ENCODE results near the gene CEND1. TPM values are rescaled to one million over a fixed set of nuclear protein-coding genes. Genes with fewer than 3 reads are reported as not detected.

CEND1 gene
- total and polyA plus RNA-seq, 2 of the 13 experiments (the other 11 are each of a cell fraction or from before 2014, with no cell fraction given), result not detected

DNA sequence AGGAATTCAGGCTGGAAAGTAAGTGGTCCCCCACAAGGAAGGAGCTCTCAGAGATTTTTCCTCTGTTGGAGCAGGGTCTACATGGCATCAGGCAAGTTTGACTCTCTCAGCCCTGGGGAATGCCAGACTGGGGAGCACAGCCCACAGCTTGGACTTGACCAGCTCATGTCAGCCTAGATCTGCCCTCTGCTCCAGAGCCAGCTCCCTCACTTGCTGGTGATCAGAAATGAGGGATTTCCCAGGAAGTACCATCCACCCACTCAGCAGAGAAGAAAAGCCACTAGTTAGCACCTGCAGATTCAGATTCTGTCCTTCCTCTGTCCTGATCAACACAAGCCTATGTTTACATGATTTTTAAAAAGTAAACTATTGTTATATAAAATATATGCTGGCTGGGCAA lies 29.7 kb downstream of the CEND1 start:
- POLR2A ChIA-PET, result interaction anchor here (1.0 to 1.5 kb wide), 2 partner anchors 17 to 55 kb away, joined by 3 read pairs; no protein-coding TSS in a partner anchor
- no peak for ATAC-seq
- no peaks in the 10 kb centered on the region for H3K9me3 ChIP-seq (ENCODE audit: low read length)
- H3K79me2 ChIP-seq (ENCODE audit: insufficient read depth, low read length), result peaks cover 10% of the 10 kb centered on the region
- no peaks in the 10 kb centered on the region for H3K4me1 ChIP-seq (ENCODE audit: insufficient read depth, low read length)
- DNase-seq (ENCODE audit: low spot score), result no peak
- no TSS peak for BruUV-seq (replicated peaks)
- CTCF ChIA-PET (ENCODE audit: low intra/inter-chr PET ratio, low total read pairs), result no interaction called here
- H3K27me3 ChIP-seq (ENCODE audit: control insufficient read depth in 1 of 2, insufficient read depth in 2 of 2, low read length in 2 of 2), result no peaks in the 10 kb centered on the region
- TF ChIP-seq PCBP1 (IDR thresholded peaks at IDR 0.05; ENCODE audit: borderline replicate concordance, low read depth, low read length) (no peak), ZNF547 (CRISPR knock-in tag; IDR thresholded peaks at IDR 0.05) (no peak), RFXAP (CRISPR knock-in tag; IDR thresholded peaks at IDR 0.05; ENCODE audit: borderline replicate concordance) (no peak), TBX3 (IDR thresholded peaks at IDR 0.05; ENCODE audit: borderline replicate concordance) (no peak), IRF2 (CRISPR knock-in tag; IDR thresholded peaks at IDR 0.05) (no peak), TCF7L2 (IDR thresholded peaks at IDR 0.05; ENCODE audit: low read depth, low read length) (no peak)
- TF ChIP-seq, protein P1, sequence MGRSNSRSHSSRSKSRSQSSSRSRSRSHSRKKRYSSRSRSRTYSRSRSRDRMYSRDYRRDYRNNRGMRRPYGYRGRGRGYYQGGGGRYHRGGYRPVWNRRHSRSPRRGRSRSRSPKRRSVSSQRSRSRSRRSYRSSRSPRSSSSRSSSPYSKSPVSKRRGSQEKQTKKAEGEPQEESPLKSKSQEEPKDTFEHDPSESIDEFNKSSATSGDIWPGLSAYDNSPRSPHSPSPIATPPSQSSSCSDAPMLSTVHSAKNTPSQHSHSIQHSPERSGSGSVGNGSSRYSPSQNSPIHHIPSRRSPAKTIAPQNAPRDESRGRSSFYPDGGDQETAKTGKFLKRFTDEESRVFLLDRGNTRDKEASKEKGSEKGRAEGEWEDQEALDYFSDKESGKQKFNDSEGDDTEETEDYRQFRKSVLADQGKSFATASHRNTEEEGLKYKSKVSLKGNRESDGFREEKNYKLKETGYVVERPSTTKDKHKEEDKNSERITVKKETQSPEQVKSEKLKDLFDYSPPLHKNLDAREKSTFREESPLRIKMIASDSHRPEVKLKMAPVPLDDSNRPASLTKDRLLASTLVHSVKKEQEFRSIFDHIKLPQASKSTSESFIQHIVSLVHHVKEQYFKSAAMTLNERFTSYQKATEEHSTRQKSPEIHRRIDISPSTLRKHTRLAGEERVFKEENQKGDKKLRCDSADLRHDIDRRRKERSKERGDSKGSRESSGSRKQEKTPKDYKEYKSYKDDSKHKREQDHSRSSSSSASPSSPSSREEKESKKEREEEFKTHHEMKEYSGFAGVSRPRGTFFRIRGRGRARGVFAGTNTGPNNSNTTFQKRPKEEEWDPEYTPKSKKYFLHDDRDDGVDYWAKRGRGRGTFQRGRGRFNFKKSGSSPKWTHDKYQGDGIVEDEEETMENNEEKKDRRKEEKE (IDR thresholded peaks at IDR 0.05), result no peak
- H3K4me2 ChIP-seq (ENCODE audit: low read depth, low read length), result no peak overlapping the region
- in situ Hi-C loops (cut with HindIII; ENCODE audit: extremely low pct_ligation_motif_present, low pct_unique_long_range_greater_than_20kb), result no loop called here
- intact Hi-C loops (cut with micrococcal nuclease; ENCODE audit: unreplicated experiment), result no loop called here
- peaks cover 22 to 80% of the 10 kb centered on the region in 2 experiments for H3K36me3 ChIP-seq (replicated peaks in 1 of 2; ENCODE audit: control insufficient read depth in 1 of 2, insufficient read depth in 2 of 2, low read length in 2 of 2)
- H3K27ac ChIP-seq (ENCODE audit: extremely low read length, insufficient read depth, low read length), result no peak overlapping the region
- H3K9ac ChIP-seq (ENCODE audit: insufficient read depth, low read depth, low read length), result no peak overlapping the region
- H3K4me3 ChIP-seq (replicated peaks in 1 of 3; ENCODE audit: insufficient read depth in 1 of 3, low read depth in 2 of 3, low read length in 3 of 3), result no peak overlapping the region
- no peak for FAIRE-seq
- peaks cover 9% of the 10 kb centered on the region; the same call in 1 of the 2 replicates for H4K20me1 ChIP-seq (ENCODE audit: insufficient read depth, low read length)
- no peak overlapping the region for H2AFZ ChIP-seq (ENCODE audit: low read length)

Data from HepG2 (cell line).